GM21526 (cell line): ENCODE data around the gene GPAM.
"Not testable (repeated sequence)": the region's sequence is repeated elsewhere in the genome, so short reads cannot be mapped to it uniquely, and the experiment has no call there.

Experiments used
- ATAC-seq: cut with Tn5 transposase; IDR thresholded peaks from one replicate; pipeline ENCODE4 v1.9.1; 2021; ENCODE audit warnings: moderate library complexity; ENCODE audit not compliant: unreplicated experiment, low FRiP score

The GPAM gene

DNA sequence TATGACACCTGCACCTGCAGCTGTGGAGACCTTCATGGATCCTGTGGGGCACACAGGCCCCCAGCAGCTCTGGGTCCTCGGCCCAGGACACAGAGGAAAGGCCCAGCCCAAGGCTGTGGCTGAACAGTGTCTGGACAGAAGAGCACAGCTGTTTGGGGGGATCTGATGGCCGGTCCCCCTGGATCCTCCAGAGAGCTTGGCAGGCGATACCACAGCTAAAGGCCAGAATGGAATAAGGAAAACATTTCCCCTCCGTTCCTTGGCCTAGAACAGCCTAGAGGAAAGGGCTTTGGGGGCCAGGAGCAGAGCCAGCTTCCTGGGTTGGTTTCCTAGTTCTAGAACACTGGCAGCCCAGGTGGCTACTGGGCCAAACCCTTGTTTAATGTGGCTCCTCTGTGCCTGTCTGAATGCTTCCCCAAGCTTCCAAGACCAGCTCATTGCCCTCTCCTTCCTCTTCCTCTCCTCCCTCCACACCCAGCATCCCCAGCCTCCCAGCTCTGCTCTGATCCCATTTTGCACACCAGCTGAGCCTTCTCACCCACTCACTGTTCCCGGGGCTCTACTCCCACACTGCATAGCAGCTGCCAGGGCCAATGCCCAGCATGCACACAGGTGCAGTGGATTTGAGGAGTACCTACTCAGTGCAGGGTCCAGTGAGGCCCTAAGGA is 46.9 kb downstream of the GPAM start:
- no peak for ATAC-seq

GRCh38 chr10:112135604-112136003 is 48.0 kb downstream of the GPAM start:
- ATAC-seq: no peak

DNA sequence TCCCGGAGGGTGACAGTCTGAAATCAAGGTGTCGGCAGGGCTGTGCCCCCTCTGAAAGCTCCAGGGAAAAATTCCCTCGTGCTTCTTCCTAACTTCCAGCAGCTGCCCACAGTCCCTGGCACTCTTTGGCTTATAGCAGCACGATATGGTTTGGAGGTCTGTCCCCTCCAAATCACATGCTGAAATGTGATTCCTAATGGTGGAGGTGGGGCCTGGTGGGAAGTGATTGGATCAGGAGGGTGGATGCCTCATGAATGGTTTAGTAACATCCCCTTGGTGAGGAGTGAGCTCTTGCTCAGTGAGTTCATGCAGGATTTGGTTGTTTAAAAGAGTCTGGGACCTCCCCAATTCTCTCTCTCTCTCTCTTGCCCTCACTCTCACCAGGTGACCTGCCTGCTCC is 51.1 kb downstream of the GPAM start:
- ATAC-seq: no peak

DNA sequence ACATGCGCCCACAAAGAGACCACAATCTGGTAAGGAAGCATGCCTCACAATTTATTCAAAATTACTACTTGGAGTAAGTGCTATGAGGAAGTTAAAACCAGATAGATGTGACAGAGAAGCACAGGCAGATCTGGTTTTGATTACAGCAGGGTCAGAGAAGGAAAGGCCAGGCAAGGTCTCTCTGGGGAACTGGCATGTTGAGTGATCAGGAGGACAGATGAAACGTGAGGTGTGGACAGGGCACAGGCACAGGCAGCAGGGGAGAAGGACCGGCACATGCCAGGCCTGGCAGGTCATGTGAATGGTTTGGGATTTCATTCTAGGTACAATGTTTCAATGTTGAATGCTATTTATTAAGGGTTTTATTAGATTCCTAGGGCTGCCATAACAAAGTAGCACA is 51.6 kb downstream of the GPAM start:
- no peak for ATAC-seq

- no peak for ATAC-seq
Measured at GRCh38 chr10:112131346-112131745, 52.2 kb downstream of the GPAM start.

GRCh38 chr10:112126901-112127300 is 56.7 kb downstream of the GPAM start:
- ATAC-seq: no peak

DNA sequence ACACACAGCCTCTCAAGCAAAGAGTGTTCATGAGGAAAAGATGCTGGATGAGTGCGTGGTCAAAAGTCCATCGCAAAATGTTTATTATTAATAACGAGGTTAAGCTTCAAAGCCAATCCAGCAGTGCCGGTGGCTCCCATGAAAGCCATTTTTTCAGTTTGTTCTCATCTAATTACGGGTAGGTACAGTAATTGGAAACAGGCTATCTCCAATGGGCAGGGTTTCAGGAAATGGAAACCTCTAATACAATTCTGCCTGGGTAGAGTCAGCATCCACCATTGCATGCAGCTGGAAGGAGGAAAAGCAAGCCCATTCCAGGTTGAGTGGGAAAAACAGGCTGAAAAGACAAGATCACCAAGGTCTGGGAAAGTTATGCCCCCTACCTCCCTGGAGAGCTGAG is 57.4 kb downstream of the GPAM start:
- no peak for ATAC-seq

DNA sequence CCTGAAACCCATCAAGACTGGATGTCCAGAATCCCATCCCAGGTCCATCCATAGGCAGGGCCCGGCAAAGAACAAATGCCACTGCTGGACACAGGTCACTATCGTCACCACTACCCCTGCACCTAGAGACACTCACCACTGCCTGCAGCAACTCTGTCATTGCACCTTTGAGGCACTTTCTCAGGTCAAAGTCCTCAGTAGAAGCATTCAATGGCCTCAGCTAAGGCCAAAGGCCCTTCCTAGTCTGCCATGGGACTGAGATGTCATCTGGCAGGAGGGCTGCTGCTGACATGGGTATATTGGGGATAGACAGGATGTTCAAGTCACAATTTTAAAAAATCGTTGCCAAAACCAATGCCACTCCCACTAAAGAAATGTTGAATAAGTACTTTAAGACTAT is 58.7 kb downstream of the GPAM start:
- no peak for ATAC-seq

DNA sequence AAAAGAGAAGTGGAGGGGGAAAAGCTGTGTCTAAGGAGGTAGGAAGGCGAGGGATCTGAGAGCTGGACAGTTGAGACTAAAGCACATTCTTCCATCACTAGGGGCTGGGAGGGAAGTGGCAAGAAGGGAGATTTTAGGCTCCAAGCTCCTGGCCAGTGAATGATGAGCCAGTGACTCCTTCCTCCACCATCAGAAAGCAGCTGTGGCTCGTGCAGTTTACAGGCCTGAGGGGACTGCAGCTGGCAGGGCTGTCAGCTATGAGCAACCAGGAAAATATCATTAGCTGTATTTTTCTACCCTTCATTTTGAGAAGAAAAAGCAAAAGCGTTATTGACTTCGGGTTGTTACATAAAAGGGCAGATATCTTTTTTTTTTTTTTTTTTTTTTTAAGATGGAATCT is 60.7 kb downstream of the GPAM start:
- ATAC-seq: no peak

DNA sequence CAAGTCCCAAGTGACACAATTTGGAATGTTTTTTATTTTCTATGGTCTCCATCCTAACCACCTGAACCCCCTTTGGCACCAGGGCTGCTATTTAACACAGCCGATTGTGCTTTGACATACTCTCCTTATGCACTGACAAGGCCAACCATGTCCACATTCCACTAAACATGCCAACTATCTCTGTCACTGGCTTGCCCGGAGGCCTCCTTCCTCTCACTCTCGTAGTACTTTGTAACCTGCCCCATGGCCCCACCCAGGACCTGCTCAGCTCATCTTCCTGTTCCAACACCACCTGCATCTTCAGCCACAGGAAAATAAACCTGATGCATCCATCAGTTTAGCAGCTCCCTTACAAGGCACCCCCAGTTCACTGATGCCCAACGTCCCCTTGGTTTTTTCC is 63.1 kb downstream of the GPAM start:
- ATAC-seq: no peak

GRCh38 chr10:112115781-112116385 is 67.7 kb downstream of the GPAM start:
- peak; percentile 88 for ATAC-seq

GRCh38 chr10:112109779-112110178 is 73.8 kb downstream of the GPAM start:
- not testable (repeated sequence) for ATAC-seq
